ENCODE data around the gene ERRFI1.
A peak's percentile ranks its signal among the peaks of the same experiment; 100 is the strongest.

Gene ERRFI1

GRCh38 chr1:8015036-8015808 is 10.9 kb downstream of the ERRFI1 start:
- H3K4me3 ChIP-seq (ENCODE audit: control insufficient read depth, low read depth, low read length) = no peak overlapping the region
- peak; percentile 91 for DNase-seq (ENCODE audit: low read depth)
- TF ChIP-seq CTCF (conservative IDR thresholded peaks at IDR 0.05; ENCODE audit: control insufficient read depth, insufficient read depth, low read depth, low read length) = peak; percentile 60

- H3K4me3 ChIP-seq (ENCODE audit: control insufficient read depth, low read depth, low read length) = no peak overlapping the region
- peak; percentile 1 for DNase-seq (ENCODE audit: low read depth)
- no peak for TF ChIP-seq CTCF (conservative IDR thresholded peaks at IDR 0.05; ENCODE audit: control insufficient read depth, insufficient read depth, low read depth, low read length)
Measured at GRCh38 chr1:8014381-8014988, 11.6 kb downstream of the ERRFI1 start.

GRCh38 chr1:8013800-8014199 is 12.3 kb downstream of the ERRFI1 start:
- DNase-seq (ENCODE audit: low read depth) = peak; percentile 3
- no peak overlapping the region for H3K4me3 ChIP-seq (ENCODE audit: control insufficient read depth, low read depth, low read length)
- no peak for TF ChIP-seq CTCF (conservative IDR thresholded peaks at IDR 0.05; ENCODE audit: control insufficient read depth, insufficient read depth, low read depth, low read length)

- no peak for DNase-seq (ENCODE audit: low read depth)
- H3K4me3 ChIP-seq (ENCODE audit: control insufficient read depth, low read depth, low read length) = no peak overlapping the region
- no peak for TF ChIP-seq CTCF (conservative IDR thresholded peaks at IDR 0.05; ENCODE audit: control insufficient read depth, insufficient read depth, low read depth, low read length)
Measured at GRCh38 chr1:8013399-8013798, 12.7 kb downstream of the ERRFI1 start.

- no peak overlapping the region for H3K4me3 ChIP-seq (ENCODE audit: control insufficient read depth, low read depth, low read length)
- no peak for TF ChIP-seq CTCF (conservative IDR thresholded peaks at IDR 0.05; ENCODE audit: control insufficient read depth, insufficient read depth, low read depth, low read length)
- peak; percentile 1 for DNase-seq (ENCODE audit: low read depth)
Measured at GRCh38 chr1:8012955-8013354, 13.2 kb downstream of the ERRFI1 start.

- no peak for TF ChIP-seq CTCF (conservative IDR thresholded peaks at IDR 0.05; ENCODE audit: control insufficient read depth, insufficient read depth, low read depth, low read length)
- DNase-seq (ENCODE audit: low read depth) = peak; percentile 6
- no peak overlapping the region for H3K4me3 ChIP-seq (ENCODE audit: control insufficient read depth, low read depth, low read length)
Measured at GRCh38 chr1:8011923-8012858, 13.9 kb downstream of the ERRFI1 start.
